SK-N-SH (cell line): Measurements from ENCODE around the gene CNNM1. TPM values are rescaled to one million over a fixed set of nuclear protein-coding genes. Genes with fewer than 3 reads are reported as not detected.

Experiments used
- CTCF ChIA-PET: fragments of 300-600, 350-600 bp; formaldehyde crosslinking; extraction: SDS; loops from one replicate; lab custom pipeline; 2021; lab: Yijun Ruan, JAX
- POLR2A ChIA-PET: fragments of 350-600 bp; sonication (Branson Sonifier 250); formaldehyde crosslinking; extraction: SDS; loops from one replicate; lab custom pipeline; 2020; ENCODE audit warnings: antibody characterized with exemption, inconsistent platforms; lab: Yijun Ruan, JAX
- DNase-seq: peaks from one replicate; pipeline ENCODE4 v3.0.0; 2012
- H2AFZ ChIP-seq: fragments of 200-600 bp; sonication (generic); 2 replicates; pipeline ENCODE4 v1.8.1; 2016; ENCODE audit warnings: antibody characterized with exemption, mild to moderate bottlenecking, low read depth
- H3F3A ChIP-seq: fragments of 200-600 bp; sonication (generic); replicated peaks from 2 replicates; pipeline ENCODE3; 2016; ENCODE audit warnings: antibody characterized with exemption, mild to moderate bottlenecking; ENCODE audit not compliant: insufficient read depth
- H3K27ac ChIP-seq, 2 experiments: fragments of 200-500 bp in 1 of 2; fragments of 200-600 bp in 1 of 2; sonication (Bioruptor generic) in 1 of 2; sonication (generic), shearing (Covaris generic) in 1 of 2; 2 replicates each; pipeline versions ENCODE4 v1.5.1 to v1.6.1; 2014 to 2016; ENCODE audit warnings: low read depth in 2 of 2, inconsistent platforms in 1 of 2, low read length in 1 of 2, mild to moderate bottlenecking in 1 of 2, mixed read lengths in 1 of 2
- H3K27me3 ChIP-seq: fragments of 200-600 bp; sonication (generic), shearing (Covaris generic); 2 replicates; pipeline ENCODE4 v1.6.1; 2016; ENCODE audit warnings: mixed run types; ENCODE audit not compliant: insufficient read depth
- H3K36me3 ChIP-seq, 2 experiments: fragments of 200-500 bp in 1 of 2; fragments of 200-600 bp in 1 of 2; sonication (Bioruptor generic) in 1 of 2; sonication (generic) in 1 of 2; replicated peaks in 1 of 2; 2 replicates each; pipeline versions ENCODE3 to v1.5.1; 2014 to 2016; ENCODE audit warnings: low read length in 1 of 2, mild to moderate bottlenecking in 1 of 2; ENCODE audit not compliant: insufficient read depth in 2 of 2, control insufficient read depth in 1 of 2
- H3K4me1 ChIP-seq, 2 experiments: fragments of 200-500 bp in 1 of 2; fragments of 200-600 bp in 1 of 2; sonication (Bioruptor generic) in 1 of 2; sonication (generic), shearing (Covaris generic) in 1 of 2; 2 replicates each; pipeline versions ENCODE4 v1.5.1 to v1.6.1; 2014 to 2016; ENCODE audit warnings: low read depth in 1 of 2, low read length in 1 of 2, mixed run types in 1 of 2; ENCODE audit not compliant: insufficient read depth in 2 of 2, control insufficient read depth in 1 of 2
- H3K4me2 ChIP-seq: fragments of 200-600 bp; sonication (generic), shearing (Covaris generic); 2 replicates; pipeline ENCODE4 v1.6.1; 2017; ENCODE audit warnings: mixed run types
- H3K4me3 ChIP-seq, 2 experiments: fragments of 200-500 bp in 1 of 2; fragments of 200-600 bp in 1 of 2; sonication (Bioruptor generic) in 1 of 2; sonication (generic), shearing (Covaris generic) in 1 of 2; 2 replicates each; pipeline versions ENCODE4 v1.5.1 to v1.8.1; 2014 to 2016; ENCODE audit warnings: low read depth in 2 of 2, inconsistent platforms in 1 of 2, low read length in 1 of 2, mild to moderate bottlenecking in 1 of 2, mixed read lengths in 1 of 2, moderate library complexity in 1 of 2
- H3K79me2 ChIP-seq: fragments of 200-600 bp; sonication (generic); 2 replicates; pipeline ENCODE4 v1.8.1; 2017; ENCODE audit warnings: mild to moderate bottlenecking; ENCODE audit not compliant: insufficient read depth
- H3K9ac ChIP-seq: fragments of 200-600 bp; sonication (generic); 2 replicates; pipeline ENCODE4 v1.6.1; 2017; ENCODE audit warnings: mixed run types
- H3K9me2 ChIP-seq: fragments of 200-600 bp; sonication (generic); 2 replicates; pipeline ENCODE4 v1.6.1; 2017; ENCODE audit warnings: mixed run types
- H3K9me3 ChIP-seq: fragments of 200-600 bp; sonication (generic); 2 replicates; pipeline ENCODE4 v1.6.1; 2017; ENCODE audit warnings: mixed run types, mild to moderate bottlenecking, moderate library complexity
- H4K20me1 ChIP-seq: fragments of 200-600 bp; sonication (generic); 2 replicates; pipeline ENCODE4 v1.6.1; 2017; ENCODE audit warnings: mild to moderate bottlenecking, mixed run types; ENCODE audit not compliant: insufficient read depth
- CHD2 ChIP-seq: fragments of 150-350 bp; IDR thresholded peaks from 2 replicates; pipeline ENCODE4 v1.6.1; 2018; ENCODE audit warnings: low read length; ENCODE audit not compliant: partially characterized antibody
- FOSL2 ChIP-seq: IDR thresholded peaks from 2 replicates; pipeline ENCODE4 v1.4.0; 2012; ENCODE audit warnings: low read depth, mild to moderate bottlenecking, moderate library complexity, borderline replicate concordance
- FOXJ3 ChIP-seq: sonication (generic); formaldehyde crosslinking; IDR thresholded peaks from 2 replicates; pipeline ENCODE4 v1.5.1; 2020; ENCODE audit warnings: mild to moderate bottlenecking, missing genetic modification reagents
- FOXM1 ChIP-seq: IDR thresholded peaks from 2 replicates; pipeline ENCODE4 v1.4.0; 2012; ENCODE audit warnings: low read depth, mild to moderate bottlenecking
- GABPA ChIP-seq: IDR thresholded peaks from 2 replicates; pipeline ENCODE4 v1.4.0; 2012; ENCODE audit warnings: low read depth, mild to moderate bottlenecking
- NRF1 ChIP-seq: IDR thresholded peaks from 2 replicates; pipeline ENCODE4 v1.6.1; 2012; ENCODE audit warnings: low read depth, mild to moderate bottlenecking, low read length
- POLR2AphosphoS5 ChIP-seq: IDR thresholded peaks from 2 replicates; pipeline ENCODE4 v1.6.1; 2012; ENCODE audit warnings: low read depth, low read length
- RAD21 ChIP-seq: IDR thresholded peaks from 2 replicates; pipeline ENCODE4 v1.6.1; 2012; ENCODE audit warnings: mild to moderate bottlenecking, low read length
- RCOR1 ChIP-seq: fragments of 150-350 bp; IDR thresholded peaks from 2 replicates; pipeline ENCODE4 v1.6.1; 2017; ENCODE audit warnings: antibody characterized with exemption, low read length
- RXRA ChIP-seq: IDR thresholded peaks from 2 replicates; pipeline ENCODE4 v1.4.0; 2012; ENCODE audit warnings: low read depth, mild to moderate bottlenecking, borderline replicate concordance
- SMC3 ChIP-seq: IDR thresholded peaks from 2 replicates; pipeline ENCODE4 v1.6.1; 2012; ENCODE audit warnings: low read depth, low read length, improper control_type of control experiment
- TCF12 ChIP-seq: IDR thresholded peaks from 2 replicates; pipeline ENCODE4 v1.4.0; 2012
- USF1 ChIP-seq: IDR thresholded peaks from 2 replicates; pipeline ENCODE4 v1.4.0; 2012; ENCODE audit warnings: low read depth, borderline replicate concordance
- USF2 ChIP-seq: fragments of 150-350 bp; IDR thresholded peaks from 2 replicates; pipeline ENCODE4 v1.6.1; 2017; ENCODE audit warnings: antibody characterized with exemption, low read length, low read depth, borderline replicate concordance
- WGBS: methylation state at CpG from one replicate; pipeline ENCODE4 v1.1.6; 2017; ENCODE audit warnings: low lambda C conversion rate; 5-methylcytosine and 5-hydroxymethylcytosine counted together
- polyA plus RNA-seq, 3 experiments: library from polyadenylated mRNA; depleted of rRNA; stranded (reverse); fragments of >200 nt; gene quantifications; 2 replicates each; pipeline ENCODE4 v1.2.3, GENCODE V29; 2012
- TF ChIP-seq, protein P1 (sequence below): IDR thresholded peaks from 2 replicates; pipeline ENCODE4 v1.4.0; 2012; ENCODE audit warnings: low read depth, borderline replicate concordance
- TF ChIP-seq, protein P2 (sequence below): fragments of 150-350 bp; IDR thresholded peaks from 2 replicates; pipeline ENCODE4 v1.6.1; 2016; ENCODE audit warnings: mild to moderate bottlenecking, low read depth, low read length

The CNNM1 gene
- polyA plus RNA-seq, 1 of the 3 experiments (the other 2 are of a cell fraction) = 0.12 TPM

DNA sequence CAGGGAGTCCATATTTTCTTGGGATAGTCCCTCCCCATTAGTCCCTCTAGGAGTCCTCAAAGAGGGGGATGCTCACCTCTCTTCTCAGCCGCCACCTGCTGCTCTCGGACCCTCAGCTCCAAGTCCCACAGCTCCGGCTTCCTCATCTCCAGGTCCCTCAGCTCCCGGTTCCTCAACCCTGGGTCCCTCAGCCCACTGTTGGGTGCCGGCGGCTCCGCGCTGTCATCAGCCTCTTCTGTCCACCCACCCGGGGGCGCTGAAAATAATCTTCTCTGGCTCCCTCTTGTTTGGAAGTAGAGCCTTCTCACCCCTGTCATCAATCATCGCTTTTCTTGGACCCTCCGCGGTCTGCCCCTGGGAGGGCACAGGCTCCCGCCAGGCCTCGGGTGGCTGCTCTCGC is 13.3 kb upstream of the CNNM1 start:
- POLR2A ChIA-PET = no interaction called here
- TF ChIP-seq GABPA (no peak), RXRA (no peak), RAD21 (no peak), FOXM1 (no peak), RCOR1 (no peak), USF1 (no peak), SMC3 (no peak), NRF1 (no peak), POLR2AphosphoS5 (no peak), USF2 (no peak), TCF12 (no peak), FOXJ3 (CRISPR knock-in tag) (no peak), CHD2 (no peak), FOSL2 (no peak)
- TF ChIP-seq, protein P1, sequence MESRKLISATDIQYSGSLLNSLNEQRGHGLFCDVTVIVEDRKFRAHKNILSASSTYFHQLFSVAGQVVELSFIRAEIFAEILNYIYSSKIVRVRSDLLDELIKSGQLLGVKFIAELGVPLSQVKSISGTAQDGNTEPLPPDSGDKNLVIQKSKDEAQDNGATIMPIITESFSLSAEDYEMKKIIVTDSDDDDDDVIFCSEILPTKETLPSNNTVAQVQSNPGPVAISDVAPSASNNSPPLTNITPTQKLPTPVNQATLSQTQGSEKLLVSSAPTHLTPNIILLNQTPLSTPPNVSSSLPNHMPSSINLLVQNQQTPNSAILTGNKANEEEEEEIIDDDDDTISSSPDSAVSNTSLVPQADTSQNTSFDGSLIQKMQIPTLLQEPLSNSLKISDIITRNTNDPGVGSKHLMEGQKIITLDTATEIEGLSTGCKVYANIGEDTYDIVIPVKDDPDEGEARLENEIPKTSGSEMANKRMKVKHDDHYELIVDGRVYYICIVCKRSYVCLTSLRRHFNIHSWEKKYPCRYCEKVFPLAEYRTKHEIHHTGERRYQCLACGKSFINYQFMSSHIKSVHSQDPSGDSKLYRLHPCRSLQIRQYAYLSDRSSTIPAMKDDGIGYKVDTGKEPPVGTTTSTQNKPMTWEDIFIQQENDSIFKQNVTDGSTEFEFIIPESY = no peak
- TF ChIP-seq, protein P2, sequence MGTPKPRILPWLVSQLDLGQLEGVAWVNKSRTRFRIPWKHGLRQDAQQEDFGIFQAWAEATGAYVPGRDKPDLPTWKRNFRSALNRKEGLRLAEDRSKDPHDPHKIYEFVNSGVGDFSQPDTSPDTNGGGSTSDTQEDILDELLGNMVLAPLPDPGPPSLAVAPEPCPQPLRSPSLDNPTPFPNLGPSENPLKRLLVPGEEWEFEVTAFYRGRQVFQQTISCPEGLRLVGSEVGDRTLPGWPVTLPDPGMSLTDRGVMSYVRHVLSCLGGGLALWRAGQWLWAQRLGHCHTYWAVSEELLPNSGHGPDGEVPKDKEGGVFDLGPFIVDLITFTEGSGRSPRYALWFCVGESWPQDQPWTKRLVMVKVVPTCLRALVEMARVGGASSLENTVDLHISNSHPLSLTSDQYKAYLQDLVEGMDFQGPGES = no peak
- 71% methylated on average over 15 of the region's 16 CpGs for WGBS

More for the DNA sequence above, 13.3 kb upstream of the CNNM1 start:
- Histone ChIP-seq H4K20me1 (no peaks in the 10 kb centered on the region), H3K9me3 (no peaks in the 10 kb centered on the region), H3K9ac (no peak overlapping the region), H3K27me3 (no peaks in the 10 kb centered on the region; the same call in 1 of the 2 replicates), H3K79me2 (no peaks in the 10 kb centered on the region), H3K4me3 (no peak overlapping the region), H2AFZ (no peak overlapping the region), H3F3A (no peaks in the 10 kb centered on the region), H3K36me3 (no peaks in the 10 kb centered on the region), H3K4me2 (no peak overlapping the region), H3K4me1 (no peaks in the 10 kb centered on the region), H3K27ac (no peak overlapping the region), H3K9me2 (no peaks in the 10 kb centered on the region)
- DNase-seq = no peak
- CTCF ChIA-PET = no interaction called here
